Spinal cord (tissue), 10 donors: ENCODE measurements around the gene IQCE. TPM values are rescaled to one million over a fixed set of nuclear protein-coding genes. Genes with fewer than 3 reads are reported as not detected.

Experiments
- DNase-seq, 6 donors: peaks; one replicate each; pipeline versions ENCODE4 v3.0.0 to v3.0.0-alpha.2; 2013 to 2015; ENCODE audit warnings: low spot score in 6 of 6, low read depth in 4 of 6
- H3K27ac ChIP-seq: one replicate; pipeline ENCODE4 v1.5.1; 2013; ENCODE audit warnings: low read depth, low read length, control low read depth
- H3K27me3 ChIP-seq: one replicate; pipeline ENCODE4 v1.6.1; 2013; ENCODE audit warnings: low read length; ENCODE audit not compliant: control insufficient read depth, insufficient read depth
- H3K36me3 ChIP-seq: one replicate; pipeline ENCODE4 v1.6.1; 2013; ENCODE audit warnings: low read length; ENCODE audit not compliant: control insufficient read depth, insufficient read depth
- H3K4me1 ChIP-seq: one replicate; pipeline ENCODE4 v1.6.1; 2013; ENCODE audit warnings: low read length; ENCODE audit not compliant: control insufficient read depth, insufficient read depth
- H3K4me3 ChIP-seq: one replicate; pipeline ENCODE4 v1.5.1; 2013; ENCODE audit warnings: low read depth, low read length, control low read depth
- H3K9me3 ChIP-seq: one replicate; pipeline ENCODE4 v1.6.1; 2013; ENCODE audit warnings: low read length; ENCODE audit not compliant: control insufficient read depth, insufficient read depth
- WGBS: methylation state at CpG from one replicate; pipeline ENCODE4 v1.1.5; 2013; ENCODE audit warnings: missing lambda C conversion rate; ENCODE audit not compliant: insufficient coverage; 5-methylcytosine and 5-hydroxymethylcytosine counted together
- polyA plus RNA-seq, 2 donors: library from polyadenylated mRNA; unstranded; fragments of 120-200 nt; gene quantifications; one replicate each; pipeline ENCODE4 v1.2.1, GENCODE V29; 2013; ENCODE audit not compliant: insufficient read length in 2 of 2
- total RNA-seq, 2 donors: library from RNA; depleted of rRNA in 1 of 2; stranded (reverse); fragments of 120-200 nt in 1 of 2; fragments of >200 nt in 1 of 2; gene quantifications; one replicate each; pipeline versions ENCODE4 v1.2.3 to v1.2.4, GENCODE V29; 2013 to 2014
- donor health status: healthy.

The IQCE gene
- total and polyA plus RNA-seq, 4 donors: 13.5 to 47.1 (median 31.7) TPM

GRCh38 chr7:2632733-2633537 is 74.2 kb downstream of the IQCE start:
- Histone ChIP-seq H3K4me1 (peaks cover 79% of the 10 kb centered on the region), H3K36me3 (peaks cover 44% of the 10 kb centered on the region), H3K9me3 (no peaks in the 10 kb centered on the region), H3K27me3 (no peaks in the 10 kb centered on the region), H3K4me3 (peak overlapping the region; percentile 73), H3K27ac (peak overlapping the region; percentile 89)
- peak in 2 of 6 donors; percentile 75 to 76 for DNase-seq
- under 1% methylated on average over 34 of the region's 35 CpGs for WGBS

GRCh38 chr7:2633538-2634266 is 74.9 kb downstream of the IQCE start:
- WGBS: 12% methylated on average over 20 of the region's 22 CpGs
- Histone ChIP-seq H3K36me3 (peaks cover 52% of the 10 kb centered on the region), H3K4me3 (peak overlapping the region; percentile 73), H3K27ac (peak overlapping the region; percentile 89), H3K27me3 (no peaks in the 10 kb centered on the region), H3K9me3 (no peaks in the 10 kb centered on the region), H3K4me1 (peaks cover 82% of the 10 kb centered on the region)
- DNase-seq: peak in 2 of 6 donors; percentile 68 to 74

GRCh38 chr7:2634267-2635145 is 75.7 kb downstream of the IQCE start:
- Histone ChIP-seq H3K36me3 (peaks cover 60% of the 10 kb centered on the region), H3K27ac (peak overlapping the region; percentile 89), H3K4me1 (peaks cover 90% of the 10 kb centered on the region), H3K4me3 (peak overlapping the region; percentile 73), H3K9me3 (no peaks in the 10 kb centered on the region), H3K27me3 (no peaks in the 10 kb centered on the region)
- WGBS: 72% methylated on average over 16 of the region's 22 CpGs
- no peak for DNase-seq

- peak overlapping the region; percentile 29 for H3K27ac ChIP-seq
- no peaks in the 10 kb centered on the region for H3K27me3 ChIP-seq
- WGBS: 87% methylated on average over 15 of the region's 15 CpGs
- no peak overlapping the region for H3K4me3 ChIP-seq
- H3K4me1 ChIP-seq: peaks cover 93% of the 10 kb centered on the region
- no peak for DNase-seq
- H3K36me3 ChIP-seq: peaks cover 67% of the 10 kb centered on the region
- no peaks in the 10 kb centered on the region for H3K9me3 ChIP-seq
Measured at GRCh38 chr7:2635148-2635668, 76.4 kb downstream of the IQCE start.

GRCh38 chr7:2635810-2636701 is 77.3 kb downstream of the IQCE start:
- Histone ChIP-seq H3K36me3 (peaks cover 75% of the 10 kb centered on the region), H3K27ac (peak overlapping the region; percentile 29), H3K9me3 (no peaks in the 10 kb centered on the region), H3K4me3 (no peak overlapping the region), H3K27me3 (no peaks in the 10 kb centered on the region), H3K4me1 (peaks cover 95% of the 10 kb centered on the region)
- WGBS: 39% methylated on average over 19 of the region's 22 CpGs
- DNase-seq: peak in 2 of 6 donors; percentile 66 to 80

- Histone ChIP-seq H3K36me3 (peaks cover 82% of the 10 kb centered on the region), H3K4me3 (no peak overlapping the region), H3K27me3 (no peaks in the 10 kb centered on the region), H3K4me1 (peaks cover 100% of the 10 kb centered on the region), H3K27ac (peak overlapping the region; percentile 3), H3K9me3 (no peaks in the 10 kb centered on the region)
- 56% methylated on average over 16 of the region's 17 CpGs for WGBS
- DNase-seq: no peak
Measured at GRCh38 chr7:2637066-2637471, 78.3 kb downstream of the IQCE start.

- Histone ChIP-seq H3K9me3 (no peaks in the 10 kb centered on the region), H3K27me3 (no peaks in the 10 kb centered on the region), H3K27ac (peak overlapping the region; percentile 73), H3K4me3 (no peak overlapping the region), H3K36me3 (peaks cover 81% of the 10 kb centered on the region), H3K4me1 (peaks cover 95% of the 10 kb centered on the region)
- WGBS: 52% methylated on average over 20 of the region's 23 CpGs
- DNase-seq: no peak
Measured at GRCh38 chr7:2637505-2638223, 78.9 kb downstream of the IQCE start.

- WGBS: 40% methylated on average over 32 of the region's 34 CpGs
- H3K36me3 ChIP-seq: peaks cover 80% of the 10 kb centered on the region
- H3K4me1 ChIP-seq: peaks cover 90% of the 10 kb centered on the region
- H3K27ac ChIP-seq: peak overlapping the region; percentile 73
- H3K27me3 ChIP-seq: no peaks in the 10 kb centered on the region
- no peak overlapping the region for H3K4me3 ChIP-seq
- DNase-seq: peak in 1 of 6 donors; percentile 61
- no peaks in the 10 kb centered on the region for H3K9me3 ChIP-seq
Measured at GRCh38 chr7:2638224-2638991, 79.6 kb downstream of the IQCE start.
